GM21825 (cell line): ENCODE measurements around the gene GPN1.
"Not testable (repeated sequence)": the region's sequence is repeated elsewhere in the genome, so short reads cannot be mapped to it uniquely, and the experiment has no call there.

ENCODE experiments used
- ATAC-seq: cut with Tn5 transposase; IDR thresholded peaks from one replicate; pipeline ENCODE4 v1.9.1; 2021; ENCODE audit warnings: mild to moderate bottlenecking, moderate library complexity; ENCODE audit not compliant: unreplicated experiment

GPN1 gene

DNA sequence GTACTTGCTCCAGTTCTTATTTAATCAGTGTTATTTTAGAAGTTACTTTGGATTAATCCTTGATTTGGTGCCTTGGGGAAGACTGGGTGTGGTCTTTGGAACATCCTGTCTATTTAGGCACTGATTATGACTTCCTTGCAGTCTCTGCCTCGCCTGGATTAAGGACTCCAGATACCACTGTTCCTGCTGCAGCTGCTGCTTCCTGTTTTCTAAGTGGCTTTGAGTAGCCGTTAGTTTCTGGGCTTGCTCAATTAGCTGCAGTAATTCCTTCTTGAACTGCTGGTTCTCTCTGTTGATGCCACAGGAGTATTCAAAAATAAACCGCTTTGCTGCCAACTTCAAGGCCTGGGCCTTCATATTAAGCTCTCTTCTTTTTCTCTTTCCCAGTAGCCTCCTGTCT, 1.9 kb upstream of the GPN1 start:
- not testable (repeated sequence) for ATAC-seq

DNA sequence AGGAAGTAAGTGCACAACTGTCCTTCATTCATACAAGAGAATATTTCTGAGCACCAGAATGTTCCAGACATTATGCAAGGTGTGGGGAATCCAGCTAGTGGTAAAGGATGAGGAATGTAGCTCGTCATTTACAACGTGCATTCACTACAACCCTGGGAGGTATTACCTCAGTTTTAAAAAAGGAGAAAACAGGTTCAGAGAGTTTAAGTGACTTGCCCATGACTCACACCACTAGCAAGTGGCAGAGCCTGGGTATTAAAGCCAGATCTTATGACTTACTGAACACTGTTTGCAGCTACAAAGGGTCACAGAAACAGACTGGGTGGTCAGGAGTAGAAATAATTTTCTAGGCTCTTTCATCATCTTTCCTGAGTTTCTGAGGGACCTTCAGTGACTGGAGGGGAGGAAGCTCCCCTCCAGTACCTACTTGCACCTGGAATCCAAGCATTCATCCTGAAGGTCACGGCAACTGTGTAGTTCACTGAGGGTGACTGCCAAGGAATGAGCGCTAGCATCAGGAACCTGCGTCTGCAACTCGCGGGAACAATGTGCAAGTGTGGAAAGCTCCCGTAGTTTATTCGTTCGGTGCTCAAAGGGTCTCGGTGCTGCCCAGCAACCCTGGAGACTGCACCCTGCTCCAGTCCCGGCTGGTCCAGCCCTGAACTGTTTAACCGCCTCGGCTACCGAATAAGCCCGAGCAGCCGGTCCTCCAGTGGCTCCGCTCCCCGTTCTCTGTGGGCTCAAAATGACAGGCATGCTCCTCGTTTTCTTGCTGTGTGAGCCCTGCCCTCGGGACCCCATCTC, 685 bp upstream of the GPN1 start:
- ATAC-seq: peak; percentile 27

DNA sequence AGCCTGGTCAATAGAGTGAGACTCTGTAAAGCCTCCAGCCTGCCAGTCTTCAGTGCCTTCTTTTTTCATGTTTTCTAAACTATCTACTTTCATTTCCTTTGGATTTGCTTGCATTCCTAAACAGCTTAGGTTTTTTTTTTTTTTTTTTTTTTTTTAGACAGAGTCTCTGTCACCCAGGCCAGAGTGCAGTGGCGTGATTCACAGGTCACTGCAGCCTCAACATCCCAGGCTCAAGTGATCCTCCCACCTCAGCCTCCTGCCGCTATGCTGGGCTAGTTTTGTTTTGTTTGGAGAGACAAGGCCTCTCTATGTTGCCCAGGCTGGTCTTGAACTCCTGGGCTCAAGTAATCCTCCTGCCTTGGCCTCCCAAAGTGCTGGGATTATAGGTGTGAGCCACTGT, 1.4 kb downstream of the GPN1 start:
- not testable (repeated sequence) for ATAC-seq

DNA sequence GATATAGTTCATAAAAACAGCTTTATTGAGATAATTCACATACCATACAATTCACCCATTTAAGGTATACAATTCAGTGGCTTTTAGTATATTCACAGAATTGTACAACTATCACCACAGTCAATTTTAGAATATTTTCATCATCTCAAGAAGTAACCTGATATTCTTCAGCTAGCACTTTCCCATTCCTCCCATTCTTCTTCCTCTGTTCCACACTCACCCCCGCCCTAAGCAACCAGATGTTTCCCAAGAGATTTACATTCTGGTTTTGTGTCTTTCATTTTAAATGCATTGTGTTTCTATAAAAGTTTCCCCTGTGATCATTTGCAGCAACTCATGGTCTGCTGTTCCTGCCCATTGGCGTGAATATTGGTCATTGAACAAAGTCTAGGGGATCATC, 5.4 kb downstream of the GPN1 start:
- no peak for ATAC-seq

DNA sequence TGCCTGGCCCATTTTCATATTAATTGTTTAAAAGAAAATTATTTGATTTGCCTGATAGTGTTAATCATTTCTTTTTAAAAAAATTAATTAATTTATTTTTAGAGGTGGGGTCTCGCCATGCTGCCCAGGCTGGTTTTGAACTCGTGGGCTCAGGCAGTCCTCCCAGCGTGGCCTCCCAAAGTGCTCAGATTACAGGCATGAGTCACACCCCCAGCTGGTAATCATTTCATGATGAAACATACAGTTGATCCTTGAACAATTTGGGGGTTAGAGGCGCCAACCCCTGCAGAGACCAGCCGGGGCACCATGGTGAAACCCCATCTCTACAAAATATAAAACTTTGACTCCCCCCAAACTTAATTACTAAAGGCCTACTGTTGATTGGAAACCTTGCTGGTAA, 7.9 kb downstream of the GPN1 start:
- ATAC-seq: no peak

DNA sequence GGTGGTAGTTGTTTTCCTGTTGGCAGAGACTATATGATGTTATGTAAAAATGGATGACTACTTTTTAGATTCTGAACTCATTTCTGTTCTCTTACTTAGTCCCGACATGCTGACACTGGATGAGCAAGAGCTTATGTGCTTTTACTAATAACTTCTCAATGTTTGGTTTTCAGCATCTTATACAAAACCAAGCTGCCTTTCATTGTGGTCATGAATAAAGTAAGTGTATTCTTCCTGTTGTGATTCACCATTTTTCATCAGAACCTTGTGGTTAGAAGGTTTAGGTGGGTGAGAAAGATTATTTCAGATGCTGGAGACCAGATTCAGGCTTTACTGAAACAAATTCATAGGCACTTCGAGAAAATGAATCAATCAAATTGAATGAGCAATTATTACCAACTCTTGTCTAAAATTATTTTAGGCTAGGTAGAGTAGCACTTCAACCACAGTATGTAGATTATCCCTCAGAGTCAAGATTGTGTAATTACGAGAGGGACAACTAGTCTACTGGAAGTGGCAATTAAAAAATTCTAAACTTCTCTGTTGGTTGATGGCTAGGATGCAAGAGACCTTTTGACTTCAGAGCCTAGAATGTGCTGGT, 9.3 kb downstream of the GPN1 start:
- ATAC-seq: no peak

DNA sequence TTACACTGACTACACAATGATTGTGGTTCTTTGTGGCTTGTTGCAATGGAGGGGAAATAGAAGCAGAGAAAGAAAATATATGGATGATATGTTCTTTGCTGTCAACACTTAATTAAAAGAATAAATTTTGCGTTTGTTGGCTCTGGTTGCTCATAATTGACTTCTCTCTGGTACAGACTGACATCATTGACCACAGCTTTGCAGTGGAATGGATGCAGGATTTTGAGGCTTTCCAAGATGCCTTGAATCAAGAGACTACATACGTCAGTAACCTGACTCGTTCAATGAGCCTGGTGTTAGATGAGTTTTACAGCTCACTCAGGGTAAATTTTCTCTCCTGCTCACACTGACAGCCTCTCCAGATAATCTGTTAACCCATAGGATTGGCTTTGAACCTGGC, 9.9 kb downstream of the GPN1 start:
- no peak for ATAC-seq

DNA sequence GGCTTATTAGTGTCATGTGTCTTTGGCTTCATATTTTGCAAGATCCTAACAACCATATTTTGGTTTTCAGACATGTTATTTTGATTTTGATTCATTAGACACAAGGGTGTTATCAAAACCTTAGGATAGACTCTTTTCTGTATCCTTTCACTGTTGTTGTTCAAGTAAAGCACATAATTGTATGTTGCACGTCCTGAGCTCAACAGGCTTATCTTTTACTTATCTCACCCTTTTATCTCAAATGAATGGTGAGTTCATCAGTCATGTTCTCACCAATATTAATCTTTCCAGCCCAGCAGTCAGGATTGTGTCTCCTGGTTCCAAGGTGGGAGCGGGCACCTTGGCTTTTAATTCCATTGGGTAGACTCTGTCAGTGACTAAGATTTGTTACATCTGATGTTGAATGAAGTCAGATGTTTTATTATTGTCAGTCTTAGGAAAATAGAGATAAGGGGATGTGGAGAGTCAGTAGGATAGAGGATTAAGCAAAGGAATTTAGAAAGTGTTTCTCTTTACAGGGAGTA, 11.9 kb downstream of the GPN1 start:
- ATAC-seq: no peak

DNA sequence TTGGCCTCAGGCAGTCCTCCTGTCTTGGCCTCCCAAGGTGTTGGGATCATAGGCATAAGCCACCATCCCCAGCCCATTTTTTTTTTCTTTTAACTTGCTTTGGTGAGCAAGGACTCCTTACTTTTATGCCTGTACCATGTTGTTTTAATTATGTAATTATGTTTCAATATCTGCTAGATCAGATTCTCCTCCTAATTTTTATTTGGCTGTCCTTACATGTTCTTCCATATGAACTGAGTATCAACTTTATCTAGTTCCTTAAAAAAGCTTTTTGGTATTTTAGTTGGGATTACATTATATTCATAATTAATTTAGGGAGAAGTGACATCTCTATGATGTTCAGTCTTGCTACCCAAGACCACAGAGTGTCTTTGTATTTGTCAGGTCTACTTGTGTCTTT, 16.3 kb downstream of the GPN1 start:
- ATAC-seq: no peak

DNA sequence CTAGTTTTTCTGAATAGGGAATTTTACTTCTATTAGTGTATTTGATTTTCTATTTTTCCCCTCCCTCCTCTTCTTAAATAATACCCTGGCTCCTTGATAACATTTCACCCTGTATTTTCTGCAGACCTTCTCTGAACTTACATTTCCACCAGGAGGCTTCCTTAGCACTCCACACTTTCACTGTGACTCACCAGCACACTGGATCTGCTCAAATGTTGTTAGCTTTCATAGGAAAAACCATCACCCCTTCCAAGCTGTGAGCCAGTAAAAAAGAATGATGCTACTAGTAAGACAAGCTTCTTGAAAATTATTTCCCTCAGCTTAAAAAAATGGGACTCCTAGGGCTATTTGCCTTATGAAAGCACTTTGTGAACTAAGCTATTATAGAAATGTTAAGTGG, 18.4 kb downstream of the GPN1 start:
- ATAC-seq: no peak

DNA sequence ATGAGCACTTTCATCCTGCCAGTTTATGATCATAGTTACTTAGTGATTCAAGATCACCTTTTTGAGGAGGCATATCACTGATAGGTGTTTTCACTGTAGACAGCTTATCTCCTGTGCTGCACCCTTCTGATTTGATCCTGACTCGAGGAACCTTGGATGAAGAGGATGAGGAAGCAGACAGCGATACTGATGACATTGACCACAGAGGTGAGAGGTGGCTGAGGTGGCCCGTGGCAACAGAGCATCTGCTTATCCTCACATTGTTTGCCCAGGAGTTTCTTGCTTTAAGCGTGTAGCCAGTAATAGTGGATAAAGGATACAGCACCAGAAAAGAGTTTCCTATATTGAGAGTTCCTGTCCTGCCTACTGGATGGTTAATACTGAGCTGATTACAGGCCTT, 18.9 kb downstream of the GPN1 start:
- ATAC-seq: no peak

DNA sequence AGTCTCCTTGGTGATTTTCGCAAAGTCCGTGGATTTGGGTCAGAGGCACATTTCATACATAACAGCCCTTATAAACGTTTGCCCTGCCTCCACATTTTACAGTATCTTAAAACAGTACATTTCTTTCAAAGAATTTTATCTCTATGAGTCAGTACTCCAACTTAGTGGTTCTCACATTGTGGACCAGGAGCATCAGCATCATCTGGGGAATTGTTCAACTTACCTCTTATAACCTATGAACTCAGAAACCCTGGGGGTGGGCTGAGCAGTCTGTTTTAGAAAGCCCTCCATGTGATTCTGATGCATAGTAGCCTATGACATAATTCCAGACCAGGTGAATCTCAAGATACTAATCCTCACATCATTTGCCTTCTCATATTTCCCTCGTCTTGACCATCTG, 22.2 kb downstream of the GPN1 start:
- no peak for ATAC-seq

DNA sequence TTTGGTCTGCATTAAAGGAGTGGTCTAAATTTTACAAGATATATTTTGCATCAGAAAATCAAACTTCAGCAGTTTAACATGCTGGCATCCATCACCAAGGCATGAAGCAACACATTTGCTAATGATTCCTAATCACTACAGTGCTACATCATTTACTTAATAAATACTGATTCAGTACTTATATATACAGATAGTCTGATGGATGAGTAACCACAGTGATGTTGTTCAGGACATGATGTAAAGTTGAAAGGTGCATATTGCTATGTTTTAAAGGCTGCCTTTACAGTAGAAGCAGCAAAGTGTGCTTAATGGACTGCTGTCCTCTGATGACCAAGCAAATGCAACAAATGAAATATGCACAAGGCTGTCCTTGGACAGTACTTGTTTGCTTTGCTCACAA, 23.5 kb downstream of the GPN1 start:
- no peak for ATAC-seq

DNA sequence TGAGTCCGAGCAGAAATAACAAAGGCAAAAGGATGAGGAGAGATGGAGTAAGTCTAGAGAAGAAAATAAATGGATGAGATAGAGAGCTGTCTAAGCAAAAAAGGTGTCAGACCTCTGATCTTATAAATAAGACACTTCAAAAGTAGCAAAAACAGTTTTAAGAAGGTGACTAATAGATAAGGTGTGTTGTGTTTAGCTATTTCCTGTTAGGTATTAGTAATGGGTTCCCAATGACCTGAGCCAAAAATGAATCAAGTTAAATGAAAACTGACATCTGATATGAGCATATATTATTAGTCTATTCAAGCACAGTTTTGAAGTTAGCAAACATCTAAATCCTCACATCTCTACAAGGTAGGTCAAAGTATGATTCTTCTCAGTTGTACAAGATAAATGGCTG, 23.9 kb downstream of the GPN1 start:
- ATAC-seq: no peak

DNA sequence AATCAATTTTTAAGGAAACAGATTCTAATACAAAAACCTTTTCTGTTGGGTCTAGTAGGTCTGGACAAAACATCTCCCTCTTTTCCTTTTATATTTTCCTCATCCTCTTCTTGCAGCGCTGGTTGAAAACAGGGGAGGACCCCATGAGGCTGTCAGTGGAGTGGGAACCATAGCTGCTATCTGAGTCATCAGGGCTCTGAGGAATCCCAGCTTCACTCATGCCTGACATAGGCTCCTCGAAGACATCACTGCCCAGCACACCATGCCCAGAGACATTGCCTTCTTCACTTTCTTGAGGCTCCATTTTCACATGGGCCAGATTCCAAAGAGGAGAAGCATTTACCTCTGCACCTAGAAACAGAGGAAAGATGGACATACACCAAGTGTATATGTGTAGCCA, 24.5 kb downstream of the GPN1 start:
- no peak for ATAC-seq

DNA sequence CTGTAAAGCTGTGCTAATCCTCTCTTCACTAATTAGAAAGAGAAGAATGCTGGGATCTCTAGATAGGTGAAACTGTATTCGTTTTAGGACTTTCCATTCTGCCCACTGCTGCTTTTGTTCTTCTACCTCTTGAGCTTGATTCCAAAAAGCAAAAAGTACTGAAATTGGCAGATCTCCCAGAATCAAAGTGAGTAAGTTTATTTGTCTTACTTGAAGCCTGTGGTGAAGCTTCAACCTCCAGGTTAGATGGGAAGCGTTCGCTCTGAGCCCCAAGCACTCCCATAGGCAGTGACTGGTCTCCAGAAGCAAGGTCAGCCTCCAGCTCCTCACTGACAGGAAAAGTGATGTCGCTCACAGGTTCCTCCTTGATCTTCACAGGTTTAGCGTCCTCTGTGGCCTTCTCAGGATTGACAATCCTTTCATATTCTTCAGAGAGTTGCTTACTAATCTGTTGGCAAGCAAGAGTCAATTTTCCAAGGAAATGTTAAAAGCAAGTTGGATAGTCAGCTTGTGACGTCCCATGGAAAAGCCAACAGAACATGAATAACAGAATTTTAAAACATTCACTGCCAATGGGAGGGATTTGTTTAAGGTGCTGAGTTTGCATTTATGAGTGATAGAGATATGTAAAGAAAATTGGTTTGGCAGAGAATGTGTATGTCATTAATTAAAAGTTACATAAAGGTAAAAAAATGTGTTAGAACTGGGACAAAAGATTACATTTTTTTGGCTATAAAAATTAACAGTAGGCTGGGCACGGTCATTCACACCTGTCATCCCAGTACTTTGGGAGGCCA, 26.5 kb downstream of the GPN1 start:
- ATAC-seq: no peak

DNA sequence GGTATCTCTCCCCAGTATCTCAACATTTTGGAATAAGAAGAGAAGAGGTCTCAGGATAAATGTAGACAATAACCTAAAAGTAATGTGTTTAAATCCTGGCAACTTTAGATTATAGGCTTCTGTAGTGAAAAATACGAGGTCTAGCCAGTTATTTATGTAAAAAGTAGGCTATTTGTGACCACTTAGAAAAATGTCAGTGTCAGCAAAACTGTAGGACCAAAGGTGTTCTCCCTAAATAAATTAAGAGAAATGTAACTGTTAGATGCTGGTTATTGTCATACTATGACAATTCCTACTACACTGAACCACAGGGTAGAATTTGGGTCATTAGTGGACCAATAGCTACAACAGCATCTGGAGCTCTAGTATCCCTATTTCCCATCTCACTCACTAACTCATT, 32.5 kb downstream of the GPN1 start:
- no peak for ATAC-seq

DNA sequence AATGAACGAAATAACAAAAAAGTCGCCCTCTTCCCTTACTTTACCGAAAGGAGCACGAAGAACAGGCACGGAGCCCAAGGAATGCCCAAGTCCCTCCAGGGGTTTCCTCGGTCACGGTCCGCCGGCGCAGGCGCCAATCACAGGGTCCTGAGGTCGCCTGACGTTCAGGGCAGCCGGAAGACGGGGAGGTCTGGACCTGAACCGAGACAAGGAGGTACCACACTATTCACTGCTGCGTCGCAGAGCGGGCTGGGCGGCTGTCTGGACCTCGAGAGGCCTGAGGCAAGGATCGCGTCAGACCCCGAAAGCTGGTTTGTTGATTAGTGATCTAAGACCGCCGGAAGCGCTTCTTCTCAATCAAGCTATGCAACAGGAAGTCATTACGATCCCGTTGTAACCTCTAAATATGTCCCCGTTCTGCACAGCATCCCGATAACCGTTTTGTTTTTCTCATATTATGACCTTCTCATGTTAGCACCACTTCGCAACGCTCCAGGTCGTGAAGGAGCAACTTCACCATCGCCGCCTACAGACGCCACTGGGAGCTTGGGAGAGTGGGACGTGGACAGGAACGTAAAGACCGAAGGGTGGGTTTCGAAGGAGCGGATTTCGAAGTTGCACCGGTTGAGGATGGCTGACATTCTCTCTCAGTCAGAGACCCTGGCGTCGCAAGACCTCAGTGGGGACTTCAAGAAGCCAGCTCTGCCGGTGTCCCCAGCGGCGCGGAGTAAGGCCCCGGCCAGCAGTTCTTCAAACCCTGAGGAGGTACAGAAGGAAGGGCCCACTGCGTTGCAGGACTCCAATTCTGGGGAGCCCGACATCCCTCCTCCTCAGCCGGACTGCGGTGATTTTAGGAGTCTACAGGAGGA, 34.7 kb downstream of the GPN1 start, which contains the start of the genes SLC4A1AP and SUPT7L:
Gene SLC4A1AP, plus strand, starts transcription at position 605 of the 869 bp plus-strand sequence. Its CDS starts 26 bp downstream, at position 631.
Gene SUPT7L, minus strand, starts transcription at position 330 of the 869 bp plus-strand sequence. CDS start 1,422 bp downstream, outside the sequence.
- peak; percentile 58 for ATAC-seq

DNA sequence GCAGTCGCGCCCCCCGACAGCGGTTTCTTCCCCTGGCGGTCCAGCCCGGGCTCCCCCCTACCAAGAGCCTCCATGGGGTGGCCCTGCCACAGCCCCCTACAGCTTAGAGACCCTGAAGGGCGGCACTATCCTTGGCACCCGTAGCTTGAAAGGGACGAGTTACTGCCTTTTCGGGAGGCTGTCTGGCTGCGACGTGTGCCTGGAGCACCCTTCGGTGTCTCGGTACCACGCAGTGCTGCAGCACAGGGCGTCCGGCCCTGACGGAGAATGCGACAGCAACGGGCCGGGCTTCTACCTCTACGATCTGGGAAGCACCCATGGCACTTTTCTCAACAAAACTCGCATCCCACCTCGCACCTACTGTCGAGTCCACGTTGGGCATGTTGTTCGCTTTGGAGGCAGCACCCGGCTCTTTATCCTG, 35.3 kb downstream of the GPN1 start:
- peak; percentile 9 for ATAC-seq

DNA sequence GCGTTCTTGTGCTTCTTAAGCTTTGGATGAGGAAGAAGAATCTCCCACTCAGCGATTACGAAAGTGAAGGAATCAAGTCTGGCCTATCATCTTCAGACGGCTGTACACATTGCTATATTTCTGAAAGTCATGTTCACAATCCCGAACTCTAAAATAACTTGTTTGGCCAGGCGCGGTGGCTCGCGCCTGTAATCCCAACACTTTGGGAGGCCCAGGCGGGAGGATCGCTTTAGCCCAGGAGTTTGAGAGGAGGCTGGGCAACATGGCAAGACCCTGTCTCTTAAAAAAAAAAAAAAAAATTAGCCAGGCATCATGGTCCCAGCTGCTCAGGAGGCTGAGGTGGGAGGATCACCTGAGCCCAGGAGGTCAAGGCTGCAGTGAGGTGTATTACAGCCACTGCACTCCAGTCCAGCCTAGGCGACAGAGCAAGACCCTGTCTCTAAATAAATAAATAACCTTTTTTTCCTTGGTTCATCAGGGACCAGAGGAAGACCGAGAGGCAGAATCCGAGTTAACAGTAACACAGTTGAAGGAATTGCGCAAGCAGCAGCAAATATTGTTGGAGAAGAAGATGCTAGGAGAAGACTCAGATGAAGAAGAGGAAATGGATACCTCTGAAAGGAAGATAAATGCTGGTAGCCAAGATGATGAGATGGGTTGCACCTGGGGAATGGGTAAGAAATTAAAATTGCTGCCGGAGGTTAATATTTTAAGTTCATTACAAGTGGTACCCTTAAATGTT, 35.9 kb downstream of the GPN1 start:
- ATAC-seq: no peak
